CD4-positive, alpha-beta T cell (primary cell): Measurements from ENCODE around the gene DRAP1. TPM values are rescaled to one million over a fixed set of nuclear protein-coding genes. Genes with fewer than 3 reads are reported as not detected.

Source experiments
- ATAC-seq: fragments of 200-7000 bp; cut with Tn5 transposase; one replicate; pipeline ENCODE4 v1.10.0; 2022; ENCODE audit warnings: mild to moderate bottlenecking; ENCODE audit not compliant: poor library complexity
- CTCF ChIA-PET: fragments of 350-600 bp; sonication (Branson Sonifier 250); formaldehyde crosslinking; loops from one replicate; lab custom pipeline; 2021; ENCODE audit warnings: antibody characterized with exemption, inconsistent platforms; lab: Charles Lee
- POLR2A ChIA-PET: fragments of 350-600 bp; sonication (Branson Sonifier 250); formaldehyde crosslinking; loops from one replicate; lab custom pipeline; 2021; ENCODE audit warnings: antibody characterized with exemption, inconsistent platforms; lab: Charles Lee
- DNase-seq, 14 experiments: peaks; one replicate each; pipeline ENCODE4 v3.0.0-alpha.2; 2013 to 2020; ENCODE audit warnings: mixed read lengths in 2 of 14
- H3K27ac ChIP-seq, 2 donors: one replicate each; pipeline versions ENCODE4 v1.5.1 to v1.7.0; 2013; ENCODE audit warnings: low read length in 2 of 2, low read depth in 1 of 2, mild to moderate bottlenecking in 1 of 2
- H3K27me3 ChIP-seq, 2 experiments: 1 replicate in 1 of 2; 2 replicates in 1 of 2; pipeline versions ENCODE4 v1.6.1 to v1.7.0; 2013; ENCODE audit warnings: low read length in 2 of 2, control low read depth in 1 of 2, mild to moderate bottlenecking in 1 of 2, moderate library complexity in 1 of 2; ENCODE audit not compliant: insufficient read depth in 2 of 2, control insufficient read depth in 1 of 2
- H3K36me3 ChIP-seq: one replicate; pipeline ENCODE4 v1.6.1; 2013; ENCODE audit warnings: low read length, control low read depth; ENCODE audit not compliant: insufficient read depth
- H3K4me1 ChIP-seq: one replicate; pipeline ENCODE4 v1.6.1; 2013; ENCODE audit warnings: low read length, control low read depth; ENCODE audit not compliant: insufficient read depth
- H3K4me3 ChIP-seq: one replicate; pipeline ENCODE4 v1.5.1; 2013; ENCODE audit warnings: mild to moderate bottlenecking, low read length, moderate library complexity
- H3K9me3 ChIP-seq, 2 experiments: 1 replicate in 1 of 2; 2 replicates in 1 of 2; pipeline versions ENCODE4 v1.6.1 to v1.7.0; 2013; ENCODE audit warnings: low read length in 2 of 2, mild to moderate bottlenecking in 2 of 2, control low read depth in 1 of 2, moderate library complexity in 1 of 2; ENCODE audit not compliant: control insufficient read depth in 1 of 2, insufficient read depth in 1 of 2
- H3K27ac Mint-ChIP-seq: one replicate; pipeline ENCODE4 v1.8.0; 2020; ENCODE audit warnings: mixed read lengths
- H3K27me3 Mint-ChIP-seq: one replicate; pipeline ENCODE4 v1.8.0; 2021; ENCODE audit warnings: mixed read lengths
- H3K36me3 Mint-ChIP-seq: one replicate; pipeline ENCODE4 v1.8.0; 2021; ENCODE audit warnings: low read depth, mixed read lengths
- H3K4me1 Mint-ChIP-seq: one replicate; pipeline ENCODE4 v1.8.0; 2021; ENCODE audit warnings: low read depth, mixed read lengths
- H3K4me3 Mint-ChIP-seq: one replicate; pipeline ENCODE4 v1.8.0; 2020; ENCODE audit warnings: mild to moderate bottlenecking, mixed read lengths
- H3K9me3 Mint-ChIP-seq: one replicate; pipeline ENCODE4 v1.8.0; 2020; ENCODE audit warnings: mixed read lengths
- CTCF ChIP-seq: fragments of 200-600 bp; IDR thresholded peaks from one replicate; pipeline ENCODE4 v1.8.0; 2022; ENCODE audit warnings: antibody characterized with exemption, mild to moderate bottlenecking
- intact Hi-C, 2 experiments: fragments of 100-400 bp; cut with DNase I in 1 of 2; cut with micrococcal nuclease in 1 of 2; formaldehyde crosslinking; loops; one replicate each; pipeline versions ENCODE4 v1.15.1 to v1.9.0; 2023 to 2025; cut with DNase I, micrococcal nuclease
- total RNA-seq, 174 experiments: library from RNA in 2 of 174; stranded (reverse) in 2 of 174; gene quantifications; one replicate each; pipeline ENCODE4 v1.2.3 and lab custom pipeline; 2021 to 2026

The DRAP1 gene
- total RNA-seq, 2 experiments from 2014 or later, result 58.6 to 59.1 TPM

- Histone ChIP-seq H3K27ac (peak overlapping the region; percentile 78 to 81), H3K4me3 (peak overlapping the region; percentile 39), H3K9me3 (no peaks in the 10 kb centered on the region), H3K27me3 (no peaks in the 10 kb centered on the region), H3K4me1 (peaks cover 26% of the 10 kb centered on the region), H3K36me3 (peaks cover 3% of the 10 kb centered on the region)
- TF ChIP-seq CTCF, result no peak
- ATAC-seq, result no peak
- POLR2A ChIA-PET, result interaction anchor here (1.1 to 3.2 kb wide), 9 partner anchors 10 to 74 kb away, joined by 3 to 35 read pairs (median 6); partner anchors contain the start of genes BANF1, C11orf68, CCDC85B and CFL1
- Mint-ChIP-seq H3K27me3 (no peaks in the 10 kb centered on the region), H3K4me3 (peak overlapping the region; percentile 77), H3K9me3 (no peaks in the 10 kb centered on the region), H3K27ac (peak overlapping the region; percentile 95), H3K36me3 (no peaks in the 10 kb centered on the region), H3K4me1 (peaks cover 24% of the 10 kb centered on the region)
- DNase-seq, result peak in 1 of 14 experiments; percentile 32
- CTCF ChIA-PET, result interaction anchor here (1.1 to 1.6 kb wide), 5 partner anchors 38 to 94 kb away, joined by 3 to 7 read pairs (median 5); partner anchors contain the start of genes CCDC85B, FIBP and MUS81
- intact Hi-C loops, result loop anchor here in 1 of 2 experiments (1.0 to 2.0 kb wide), 3 partner anchors 9 to 40 kb away; partner anchors contain the start of genes C11orf68, DRAP1, FIBP and SART1
Observed at GRCh38 chr11:65928667-65929066, 9.4 kb downstream of the DRAP1 start.

GRCh38 chr11:65931773-65932557, 12.7 kb downstream of the DRAP1 start:
- CTCF ChIA-PET, result interaction anchor here (1.1 to 2.1 kb wide), 4 partner anchors 30 to 47 kb away, joined by 3 to 9 read pairs (median 4); partner anchors contain the start of genes CCDC85B and FIBP
- H3K4me3 Mint-ChIP-seq, result no peak overlapping the region

More at GRCh38 chr11:65931773-65932557, 12.7 kb downstream of the DRAP1 start:
- H3K4me3 ChIP-seq, result no peak overlapping the region
- POLR2A ChIA-PET, result interaction anchor here (1.4 to 2.3 kb wide), 2 partner anchors 41 to 42 kb away, joined by 3 to 5 read pairs; partner anchors contain the start of gene CCDC85B
- no peaks in the 10 kb centered on the region for H3K36me3 ChIP-seq
- no peaks in the 10 kb centered on the region for H3K27me3 ChIP-seq
- no peaks in the 10 kb centered on the region for H3K9me3 Mint-ChIP-seq
- H3K36me3 Mint-ChIP-seq, result no peaks in the 10 kb centered on the region
- no peaks in the 10 kb centered on the region for H3K27me3 Mint-ChIP-seq
- ATAC-seq, result no peak
- no peak for TF ChIP-seq CTCF
- H3K27ac ChIP-seq, result no peak overlapping the region
- peaks cover 23% of the 10 kb centered on the region for H3K4me1 ChIP-seq
- intact Hi-C loops, result no loop called here
- peak overlapping the region; percentile 20 for H3K27ac Mint-ChIP-seq
- peaks cover 23% of the 10 kb centered on the region for H3K4me1 Mint-ChIP-seq
- DNase-seq, result no peak
- H3K9me3 ChIP-seq, result no peaks in the 10 kb centered on the region
